Mucosa of descending colon (tissue), 3 donors: ENCODE measurements around the gene THRSP. TPM values are rescaled to one million over a fixed set of nuclear protein-coding genes. Genes with fewer than 3 reads are reported as not detected.
"Not testable (repeated sequence)": the region's sequence is repeated elsewhere in the genome, so short reads cannot be mapped to it uniquely, and the experiment has no call there.

Experiments
- ATAC-seq: fragments of 200-7000 bp; cut with Tn5 transposase; one replicate; pipeline ENCODE4 v1.9.1; 2020; ENCODE audit warnings: mild to moderate bottlenecking, moderate library complexity
- DNase-seq, 3 donors: peaks; one replicate each; pipeline ENCODE4 v3.0.0-alpha.2; 2020
- H3K36me3 ChIP-seq: fragments of 200-600 bp; one replicate; pipeline ENCODE4 v1.8.0; 2021; ENCODE audit warnings: low read depth, mild to moderate bottlenecking
- H3K4me1 ChIP-seq: fragments of 200-600 bp; one replicate; pipeline ENCODE4 v1.8.0; 2021; ENCODE audit warnings: low read depth, mild to moderate bottlenecking
- H3K4me3 ChIP-seq: fragments of 200-600 bp; one replicate; pipeline ENCODE4 v1.8.0; 2021; ENCODE audit warnings: mild to moderate bottlenecking
- H3K9me3 ChIP-seq: fragments of 200-600 bp; one replicate; pipeline ENCODE4 v1.8.0; 2021; ENCODE audit warnings: mild to moderate bottlenecking
- CTCF ChIP-seq: fragments of 200-600 bp; IDR thresholded peaks from one replicate; pipeline ENCODE4 v1.8.0; 2022; ENCODE audit warnings: antibody characterized with exemption, mild to moderate bottlenecking
- intact Hi-C, 2 donors: fragments of 100-400 bp; cut with DNase I in 1 of 2; cut with micrococcal nuclease in 1 of 2; formaldehyde crosslinking; loops; one replicate each; pipeline versions ENCODE4 v1.11.0 to v1.11.1; 2022; cut with DNase I, micrococcal nuclease
- total RNA-seq, 3 donors: library from RNA; stranded (reverse); fragmentation: NEBNext Ultra II Directional in 2 of 3; extraction: Animal tissue kit (Norgen Biotek cat#: 25700) in 2 of 3; gene quantifications; one replicate each; pipeline versions ENCODE4 v1.2.1 to v1.2.4, GENCODE V29; 2021 to 2023
- donor health status: DM: no; HTN: no; CAD: no; lungs with moderate emphysema.
- donor health status: DM: no; HTN: no; CAD: no.
- donor health status: DM: no; HTN: yes; CAD: no.

The THRSP gene
- total RNA-seq, 3 donors from 2014 or later = 0.41 to 0.51 TPM; not detected in 1

GRCh38 chr11:78070621-78071020 is 7.0 kb downstream of the THRSP start:
- H3K4me3 ChIP-seq = no peak overlapping the region
- no peaks in the 10 kb centered on the region for H3K9me3 ChIP-seq
- peaks cover 7% of the 10 kb centered on the region for H3K36me3 ChIP-seq
- no peaks in the 10 kb centered on the region for H3K4me1 ChIP-seq
- DNase-seq (no peak), ATAC-seq (no peak)
- no peak for TF ChIP-seq CTCF
- intact Hi-C loops = no loop called here

- no peak overlapping the region for H3K4me3 ChIP-seq
- no peak for ATAC-seq
- H3K36me3 ChIP-seq = peaks cover 7% of the 10 kb centered on the region
- DNase-seq = no peak
- no peak for TF ChIP-seq CTCF
- no peaks in the 10 kb centered on the region for H3K9me3 ChIP-seq
- intact Hi-C loops = no loop called here
- H3K4me1 ChIP-seq = peaks cover 5% of the 10 kb centered on the region
Observed at GRCh38 chr11:78071717-78072116, 8.1 kb downstream of the THRSP start.

- peaks cover 7% of the 10 kb centered on the region for H3K36me3 ChIP-seq
- intact Hi-C loops = no loop called here
- ATAC-seq = no peak
Observed at GRCh38 chr11:78072455-78072854, 8.8 kb downstream of the THRSP start.

GRCh38 chr11:78074756-78075155 is 11.1 kb downstream of the THRSP start:
- DNase-seq (no peak), ATAC-seq (no peak)
- intact Hi-C loops = no loop called here
- Histone ChIP-seq H3K4me1 (peaks cover 22% of the 10 kb centered on the region), H3K9me3 (no peaks in the 10 kb centered on the region), H3K4me3 (no peak overlapping the region), H3K36me3 (peaks cover 7% of the 10 kb centered on the region)
- no peak for TF ChIP-seq CTCF

More at GRCh38 chr11:78072455-78072854, 8.8 kb downstream of the THRSP start:
- DNase-seq = no peak
- TF ChIP-seq CTCF = no peak
- Histone ChIP-seq H3K4me1 (peaks cover 12% of the 10 kb centered on the region), H3K9me3 (no peaks in the 10 kb centered on the region), H3K4me3 (no peak overlapping the region)

GRCh38 chr11:78076733-78077403 is 13.2 kb downstream of the THRSP start:
- Histone ChIP-seq H3K4me1 (peaks cover 22% of the 10 kb centered on the region), H3K4me3 (no peak overlapping the region), H3K9me3 (no peaks in the 10 kb centered on the region), H3K36me3 (no peaks in the 10 kb centered on the region)
- intact Hi-C loops = no loop called here
- DNase-seq (no peak), ATAC-seq (no peak)
- no peak for TF ChIP-seq CTCF

- intact Hi-C loops, ATAC-seq, H3K36me3 ChIP-seq, DNase-seq, H3K4me3 ChIP-seq, H3K9me3 ChIP-seq: not testable (repeated sequence)
- H3K4me1 ChIP-seq = peaks cover 22% of the 10 kb centered on the region
Observed at GRCh38 chr11:78077592-78077991, 13.9 kb downstream of the THRSP start.
